Stimulated activated naive B cell treated with anti-CD40 and anti-IgM and Interleukin-4, amounts not matched to agents 10 μg/mL and 1 μg/mL and 100 μg/mL, for 72 hours (primary cell): ENCODE measurements around the gene LRRC8C.

ENCODE experiments used
- ATAC-seq, 2 donors: fragments of 150-1000 bp; cut with Tn5 transposase; replicated peaks; 2 replicates each; pipeline ENCODE4 v1.10.0; 2021; ENCODE audit warnings: moderate library complexity in 1 of 2
- DNase-seq: peaks from one replicate; pipeline ENCODE4 v3.0.0; 2021
- H3K27ac Mint-ChIP-seq: one replicate; pipeline ENCODE4 v1.8.0; 2022; ENCODE audit warnings: mild to moderate bottlenecking, mixed read lengths
- H3K27me3 Mint-ChIP-seq, 2 donors: one replicate each; pipeline ENCODE4 v1.8.0; 2022; ENCODE audit warnings: mixed read lengths in 2 of 2
- H3K36me3 Mint-ChIP-seq, 2 donors: one replicate each; pipeline ENCODE4 v1.8.0; 2022; ENCODE audit warnings: mixed read lengths in 2 of 2, mild to moderate bottlenecking in 1 of 2
- H3K4me1 Mint-ChIP-seq, 2 donors: one replicate each; pipeline ENCODE4 v1.8.0; 2022; ENCODE audit warnings: mixed read lengths in 2 of 2, mild to moderate bottlenecking in 1 of 2
- H3K4me3 Mint-ChIP-seq, 2 donors: one replicate each; pipeline ENCODE4 v1.8.0; 2022; ENCODE audit warnings: mild to moderate bottlenecking in 2 of 2, mixed read lengths in 2 of 2, moderate library complexity in 1 of 2
- H3K9me3 Mint-ChIP-seq, 2 donors: one replicate each; pipeline ENCODE4 v1.8.0; 2022; ENCODE audit warnings: mixed read lengths in 2 of 2, mild to moderate bottlenecking in 1 of 2

LRRC8C gene

DNA sequence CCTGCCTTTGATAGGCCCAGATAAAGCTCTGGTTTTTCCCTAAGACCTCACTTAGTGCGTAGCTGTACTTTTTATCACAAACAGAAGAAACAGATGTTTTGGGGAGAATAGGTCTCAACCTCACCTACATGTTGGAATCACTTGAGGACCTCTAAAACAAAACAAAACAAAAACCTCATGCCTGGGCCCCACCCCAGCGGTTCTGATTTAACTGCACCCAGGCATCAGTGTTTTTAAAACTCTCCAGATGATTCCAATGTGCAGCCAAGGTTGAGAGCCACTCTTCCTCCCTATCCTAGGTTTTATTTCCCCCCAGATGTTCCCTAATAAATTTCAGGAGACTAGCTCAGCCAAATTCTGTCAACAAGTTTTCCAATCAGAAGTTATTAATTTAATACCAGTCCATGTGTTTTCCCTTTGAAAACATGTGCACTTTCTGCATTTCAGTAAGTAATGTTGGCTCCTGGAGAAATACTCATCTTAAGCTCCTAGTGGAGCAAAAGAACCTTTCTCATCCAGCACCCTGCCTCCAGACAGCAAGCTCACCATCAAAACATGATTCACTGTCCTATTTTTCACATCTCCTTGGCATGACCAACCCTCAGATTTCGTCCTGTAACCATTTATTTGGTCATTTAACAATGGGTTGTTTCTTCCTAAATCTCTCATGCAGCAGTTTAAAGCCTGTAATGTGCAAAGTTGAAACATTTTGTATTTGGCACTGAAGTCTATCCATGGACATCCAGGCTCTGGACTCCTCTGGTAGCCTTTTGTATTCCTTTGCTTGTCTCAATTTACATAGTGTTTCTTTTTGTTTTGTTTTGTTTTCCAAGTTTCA lies 27.5 kb downstream of the LRRC8C start:
- DNase-seq (no peak), ATAC-seq (no peak)
- Mint-ChIP-seq H3K4me3 (no peak overlapping the region), H3K36me3 (peaks cover 34 to 39% of the 10 kb centered on the region in 2 donors), H3K4me1 (peaks cover 31 to 64% of the 10 kb centered on the region in 2 donors), H3K27me3 (no peaks in the 10 kb centered on the region), H3K27ac (peak overlapping the region; percentile 59), H3K9me3 (peaks cover 0 to 9% of the 10 kb centered on the region in 2 donors)

GRCh38 chr1:89665941-89666340 lies 33.0 kb downstream of the LRRC8C start:
- peaks cover 0 to 9% of the 10 kb centered on the region in 2 donors for H3K9me3 Mint-ChIP-seq
- no peak overlapping the region for H3K4me3 Mint-ChIP-seq
- H3K36me3 Mint-ChIP-seq = peaks cover 28 to 29% of the 10 kb centered on the region in 2 donors
- H3K4me1 Mint-ChIP-seq = peaks cover 36 to 68% of the 10 kb centered on the region in 2 donors
- ATAC-seq (no peak), DNase-seq (no peak)
- no peak overlapping the region for H3K27ac Mint-ChIP-seq
- no peaks in the 10 kb centered on the region for H3K27me3 Mint-ChIP-seq

DNA sequence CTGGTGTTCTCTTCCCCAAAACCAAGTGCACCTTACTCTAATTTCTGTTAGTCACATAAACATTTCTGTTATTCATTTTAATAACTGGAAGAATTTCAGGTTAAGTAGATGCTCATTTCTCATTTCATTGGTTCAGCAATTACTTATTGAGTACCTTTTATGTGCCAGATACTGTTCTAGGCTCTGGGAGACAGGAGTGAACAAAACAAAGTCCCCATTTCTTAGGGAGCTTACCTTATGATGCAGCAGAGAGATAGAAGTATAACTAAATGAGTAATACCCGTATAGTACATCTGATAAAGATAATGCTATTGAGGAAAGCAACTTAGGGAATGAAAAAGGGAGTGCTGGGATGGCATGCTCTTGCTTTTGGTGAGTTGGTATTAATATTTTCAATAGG lies 33.7 kb downstream of the LRRC8C start:
- Mint-ChIP-seq H3K4me1 (peaks cover 33 to 68% of the 10 kb centered on the region in 2 donors), H3K4me3 (no peak overlapping the region), H3K9me3 (peaks cover 0 to 8% of the 10 kb centered on the region in 2 donors), H3K36me3 (peaks cover 22 to 25% of the 10 kb centered on the region in 2 donors), H3K27ac (no peak overlapping the region), H3K27me3 (no peaks in the 10 kb centered on the region)
- DNase-seq = no peak
- no peak for ATAC-seq

GRCh38 chr1:89667691-89668090 lies 34.8 kb downstream of the LRRC8C start:
- no peak overlapping the region for H3K27ac Mint-ChIP-seq
- no peak overlapping the region for H3K4me3 Mint-ChIP-seq
- H3K9me3 Mint-ChIP-seq = peaks cover 0 to 4% of the 10 kb centered on the region in 2 donors
- H3K27me3 Mint-ChIP-seq = no peaks in the 10 kb centered on the region
- peaks cover 32 to 68% of the 10 kb centered on the region in 2 donors for H3K4me1 Mint-ChIP-seq
- ATAC-seq (no peak), DNase-seq (no peak)
- peaks cover 18 to 20% of the 10 kb centered on the region in 2 donors for H3K36me3 Mint-ChIP-seq

GRCh38 chr1:89668961-89669360 lies 36.0 kb downstream of the LRRC8C start:
- no peaks in the 10 kb centered on the region for H3K27me3 Mint-ChIP-seq
- H3K4me3 Mint-ChIP-seq = no peak overlapping the region
- no peak overlapping the region for H3K27ac Mint-ChIP-seq
- DNase-seq = no peak
- H3K36me3 Mint-ChIP-seq = peaks cover 18 to 19% of the 10 kb centered on the region in 2 donors
- no peak for ATAC-seq
- H3K4me1 Mint-ChIP-seq = peaks cover 30 to 71% of the 10 kb centered on the region in 2 donors
- H3K9me3 Mint-ChIP-seq = peaks cover 0 to 3% of the 10 kb centered on the region in 2 donors

GRCh38 chr1:89669441-89669840 lies 36.5 kb downstream of the LRRC8C start:
- Mint-ChIP-seq H3K4me1 (peaks cover 30 to 66% of the 10 kb centered on the region in 2 donors), H3K27me3 (no peaks in the 10 kb centered on the region), H3K27ac (peak overlapping the region; percentile 31), H3K9me3 (no peaks in the 10 kb centered on the region), H3K4me3 (no peak overlapping the region), H3K36me3 (peaks cover 13 to 15% of the 10 kb centered on the region in 2 donors)
- no peak for ATAC-seq
- no peak for DNase-seq

- Mint-ChIP-seq H3K4me3 (peak overlapping the region; percentile 5 to 44), H3K36me3 (peaks cover 11 to 14% of the 10 kb centered on the region in 2 donors), H3K4me1 (peaks cover 30 to 70% of the 10 kb centered on the region in 2 donors), H3K27ac (peak overlapping the region; percentile 32), H3K9me3 (no peaks in the 10 kb centered on the region), H3K27me3 (no peaks in the 10 kb centered on the region)
- ATAC-seq (peak; percentile 98 to 99), DNase-seq (peak; percentile 42)
These were observed 37.2 kb downstream of the LRRC8C start for GRCh38 chr1:89670163-89670562.

GRCh38 chr1:89670711-89671110 lies 37.8 kb downstream of the LRRC8C start:
- peak overlapping the region; percentile 77 for H3K27ac Mint-ChIP-seq

GRCh38 chr1:89671775-89672488 lies 39.0 kb downstream of the LRRC8C start:
- Mint-ChIP-seq H3K27me3 (no peaks in the 10 kb centered on the region), H3K27ac (no peak overlapping the region), H3K4me1 (peaks cover 27 to 65% of the 10 kb centered on the region in 2 donors), H3K36me3 (peaks cover 14 to 18% of the 10 kb centered on the region in 2 donors), H3K9me3 (no peaks in the 10 kb centered on the region), H3K4me3 (no peak overlapping the region)
- DNase-seq (no peak), ATAC-seq (no peak)

More at GRCh38 chr1:89670711-89671110, 37.8 kb downstream of the LRRC8C start:
- no peak for DNase-seq
- no peak for ATAC-seq
- no peaks in the 10 kb centered on the region for H3K9me3 Mint-ChIP-seq
- H3K4me3 Mint-ChIP-seq = peak overlapping the region in 1 of 2 donors; percentile 35
- no peaks in the 10 kb centered on the region for H3K27me3 Mint-ChIP-seq
- H3K4me1 Mint-ChIP-seq = peaks cover 34 to 76% of the 10 kb centered on the region in 2 donors
- H3K36me3 Mint-ChIP-seq = peaks cover 16 to 17% of the 10 kb centered on the region in 2 donors

GRCh38 chr1:89672489-89673183 lies 39.7 kb downstream of the LRRC8C start:
- H3K4me3 Mint-ChIP-seq = no peak overlapping the region
- DNase-seq (no peak), ATAC-seq (no peak)
- H3K9me3 Mint-ChIP-seq = no peaks in the 10 kb centered on the region
- peaks cover 14 to 18% of the 10 kb centered on the region in 2 donors for H3K36me3 Mint-ChIP-seq
- peaks cover 21 to 58% of the 10 kb centered on the region in 2 donors for H3K4me1 Mint-ChIP-seq
- H3K27me3 Mint-ChIP-seq = no peaks in the 10 kb centered on the region
- H3K27ac Mint-ChIP-seq = no peak overlapping the region

DNA sequence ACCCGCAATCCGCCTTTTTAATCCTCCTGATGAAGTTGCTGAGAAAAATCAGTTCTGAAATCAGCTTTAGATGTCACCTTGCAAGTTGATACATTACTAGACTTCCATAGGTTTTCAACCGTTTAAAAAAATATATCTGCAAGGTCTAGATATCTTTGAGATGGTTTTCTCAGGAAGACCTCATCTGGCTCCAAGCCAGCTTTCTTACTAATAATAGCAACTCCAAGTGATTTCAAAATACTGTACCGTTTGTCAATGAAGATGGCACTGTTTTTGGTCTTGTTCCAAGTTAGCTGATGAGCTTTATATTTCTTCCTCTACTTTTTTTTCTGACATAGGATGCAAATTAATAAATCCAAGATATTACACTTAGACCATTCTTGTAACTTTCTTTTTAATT lies 40.3 kb downstream of the LRRC8C start:
- Mint-ChIP-seq H3K27me3 (no peaks in the 10 kb centered on the region), H3K4me1 (peaks cover 19 to 53% of the 10 kb centered on the region in 2 donors), H3K36me3 (peaks cover 16 to 18% of the 10 kb centered on the region in 2 donors), H3K9me3 (no peaks in the 10 kb centered on the region), H3K4me3 (no peak overlapping the region), H3K27ac (no peak overlapping the region)
- ATAC-seq (no peak), DNase-seq (no peak)

DNA sequence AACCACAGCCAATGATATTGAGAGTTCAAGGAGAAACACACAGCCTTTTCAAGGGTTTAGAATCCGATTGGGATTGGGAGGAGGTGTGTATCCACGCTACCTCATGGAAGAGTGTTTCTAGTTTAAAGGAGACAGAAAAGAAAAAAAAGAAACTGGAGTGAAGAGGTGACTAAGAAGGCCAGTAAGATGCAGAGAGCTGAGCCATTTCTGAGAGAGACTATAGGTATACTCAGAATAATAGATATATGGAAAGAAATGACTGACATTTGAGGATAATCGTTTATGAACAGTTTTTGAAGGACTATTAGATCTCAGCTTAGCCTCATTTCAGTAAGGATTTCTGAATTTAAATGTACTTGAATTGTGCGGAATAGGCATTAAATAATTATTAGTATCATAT lies 42.8 kb downstream of the LRRC8C start:
- ATAC-seq = no peak
- Mint-ChIP-seq H3K9me3 (peaks cover 4 to 5% of the 10 kb centered on the region in 2 donors), H3K27me3 (no peaks in the 10 kb centered on the region), H3K4me3 (no peak overlapping the region), H3K4me1 (peaks cover 29 to 49% of the 10 kb centered on the region in 2 donors), H3K27ac (no peak overlapping the region), H3K36me3 (peaks cover 25 to 35% of the 10 kb centered on the region in 2 donors)
- no peak for DNase-seq

- Mint-ChIP-seq H3K4me3 (peak overlapping the region; percentile 41 to 62), H3K9me3 (peaks cover 10 to 13% of the 10 kb centered on the region in 2 donors), H3K36me3 (peaks cover 25 to 42% of the 10 kb centered on the region in 2 donors), H3K27me3 (no peaks in the 10 kb centered on the region), H3K27ac (peak overlapping the region; percentile 89), H3K4me1 (peaks cover 22 to 30% of the 10 kb centered on the region in 2 donors)
- peak; percentile 87 to 89 for ATAC-seq
- DNase-seq = no peak
These were observed 48.3 kb downstream of the LRRC8C start for GRCh38 chr1:89681045-89681729.
